H1 (cell line): ENCODE results near the gene DDA1. TPM values are rescaled to one million over a fixed set of nuclear protein-coding genes. Genes with fewer than 3 reads are reported as not detected.

ENCODE experiments used
- CTCF ChIA-PET: fragments of 300-600 bp; sonication (Branson Sonifier 250); formaldehyde crosslinking; loops from one replicate; lab custom pipeline; 2021; ENCODE audit not compliant: partially characterized antibody; lab: Charles Lee
- POLR2A ChIA-PET: fragments of 300-600 bp; sonication (Branson Sonifier 250); formaldehyde crosslinking; loops from one replicate; lab custom pipeline; 2021; ENCODE audit warnings: inconsistent platforms; ENCODE audit not compliant: partially characterized antibody; lab: Charles Lee
- DNase-seq, 2 experiments: peaks; one replicate each; pipeline versions ENCODE4 v3.0.0 to v3.0.0-alpha.2; 2010 to 2022; ENCODE audit warnings: low spot score in 2 of 2, low read depth in 1 of 2, mixed read lengths in 1 of 2
- FAIRE-seq: peaks from 2 replicates; lab custom pipeline; 2011; peaks lifted over from hg19 to GRCh38; lab: Jason Lieb, UNC
- H2AFZ ChIP-seq: 2 replicates; pipeline ENCODE4 v1.8.1; 2012; ENCODE audit warnings: low read length, inconsistent platforms
- H2AK5ac ChIP-seq: 2 replicates; pipeline ENCODE4 v1.6.1; 2013; ENCODE audit warnings: low read depth, low read length
- H2BK120ac ChIP-seq: replicated peaks from 2 replicates; pipeline ENCODE3; 2013; ENCODE audit warnings: low read depth, low read length, inconsistent platforms
- H2BK12ac ChIP-seq: 2 replicates; pipeline ENCODE4 v1.6.1; 2013; ENCODE audit warnings: low read depth, low read length
- H2BK15ac ChIP-seq: 2 replicates; pipeline ENCODE4 v1.6.1; 2013; ENCODE audit warnings: low read length
- H2BK20ac ChIP-seq: 2 replicates; pipeline ENCODE4 v1.6.1; 2013; ENCODE audit warnings: low read length
- H2BK5ac ChIP-seq: 2 replicates; pipeline ENCODE4 v1.6.1; 2013; ENCODE audit warnings: low read depth, low read length
- H3K14ac ChIP-seq: 2 replicates; pipeline ENCODE4 v1.6.1; 2013; ENCODE audit warnings: inconsistent platforms; ENCODE audit not compliant: insufficient read length
- H3K18ac ChIP-seq: 2 replicates; pipeline ENCODE4 v1.6.1; 2013; ENCODE audit warnings: low read length; ENCODE audit errors: extremely low read depth
- H3K23ac ChIP-seq: 2 replicates; pipeline ENCODE4 v1.6.1; 2013; ENCODE audit warnings: inconsistent platforms; ENCODE audit not compliant: insufficient read length
- H3K23me2 ChIP-seq: 2 replicates; pipeline ENCODE4 v1.6.1; 2013; ENCODE audit warnings: low read depth, low read length
- H3K27ac ChIP-seq: 2 replicates; pipeline ENCODE4 v1.6.1; 2011; ENCODE audit warnings: low read depth, low read length, inconsistent platforms
- H3K27me3 ChIP-seq, 4 experiments: replicated peaks in 1 of 4; 1 replicate in 1 of 4; 2 replicates in 3 of 4; pipeline versions ENCODE4 v1.6.1 to v1.8.1; 2011 to 2013; ENCODE audit warnings: low read length in 3 of 4, mild to moderate bottlenecking in 3 of 4, inconsistent platforms in 2 of 4, mixed read lengths in 2 of 4, moderate library complexity in 1 of 4; ENCODE audit not compliant: control insufficient read depth in 3 of 4, insufficient read depth in 3 of 4; ENCODE audit errors: extremely low read depth in 1 of 4
- H3K36me3 ChIP-seq, 4 experiments: 2 replicates each; pipeline versions ENCODE4 v1.6.1 to v1.8.1; 2011 to 2013; ENCODE audit warnings: mild to moderate bottlenecking in 4 of 4, low read length in 3 of 4, moderate library complexity in 2 of 4, control low read depth in 1 of 4, inconsistent platforms in 1 of 4; ENCODE audit not compliant: insufficient read depth in 4 of 4, control insufficient read depth in 2 of 4
- H3K4ac ChIP-seq: replicated peaks from 2 replicates; pipeline ENCODE3; 2013; ENCODE audit warnings: low read length, low read depth, mixed read lengths, inconsistent platforms; ENCODE audit not compliant: insufficient read length
- H3K4me1 ChIP-seq, 4 experiments: replicated peaks in 1 of 4; 1 replicate in 1 of 4; 2 replicates in 3 of 4; pipeline versions ENCODE4 v1.6.1 to v1.8.1; 2011 to 2013; ENCODE audit warnings: low read length in 3 of 4, inconsistent platforms in 2 of 4, mixed read lengths in 1 of 4; ENCODE audit not compliant: insufficient read depth in 4 of 4, control insufficient read depth in 3 of 4
- H3K4me2 ChIP-seq, 2 experiments: 2 replicates each; pipeline versions ENCODE4 v1.6.1 to v1.8.1; 2011 to 2013; ENCODE audit warnings: low read depth in 2 of 2, low read length in 2 of 2, control low read depth in 1 of 2, inconsistent platforms in 1 of 2, mild to moderate bottlenecking in 1 of 2; ENCODE audit not compliant: insufficient read depth in 1 of 2
- H3K4me3 ChIP-seq, 4 experiments: fragments of 200-600, 300-600 bp in 1 of 4; sonication (generic), shearing (Covaris generic), sonication (Bioruptor Twin) in 1 of 4; 2 replicates each; pipeline versions ENCODE4 v1.5.1 to v1.8.1; 2011 to 2016; ENCODE audit warnings: low read length in 4 of 4, low read depth in 3 of 4, control low read depth in 2 of 4, inconsistent platforms in 2 of 4, mild to moderate bottlenecking in 2 of 4, mixed read lengths in 1 of 4, moderate library complexity in 1 of 4; ENCODE audit not compliant: insufficient read depth in 2 of 4; ENCODE audit errors: extremely low read depth in 1 of 4
- H3K56ac ChIP-seq: replicated peaks from 2 replicates; pipeline ENCODE3; 2013; ENCODE audit warnings: low read depth, mild to moderate bottlenecking, mixed read lengths, low read length, inconsistent platforms; ENCODE audit not compliant: insufficient read length
- H3K79me1 ChIP-seq: 2 replicates; pipeline ENCODE4 v1.6.1; 2013; ENCODE audit warnings: low read depth, low read length, control low read depth
- H3K79me2 ChIP-seq, 2 experiments: 2 replicates each; pipeline versions ENCODE4 v1.6.1 to v1.8.1; 2012 to 2013; ENCODE audit warnings: low read length in 2 of 2, mild to moderate bottlenecking in 2 of 2, inconsistent platforms in 1 of 2; ENCODE audit not compliant: insufficient read depth in 2 of 2, control insufficient read depth in 1 of 2
- H3K9ac ChIP-seq, 4 experiments: replicated peaks in 1 of 4; 1 replicate in 1 of 4; 2 replicates in 3 of 4; pipeline versions ENCODE4 v1.6.1 to v1.8.1; 2011 to 2013; ENCODE audit warnings: low read depth in 3 of 4, low read length in 3 of 4, control low read depth in 2 of 4, mild to moderate bottlenecking in 2 of 4, moderate library complexity in 2 of 4, inconsistent platforms in 1 of 4; ENCODE audit errors: extremely low read depth in 1 of 4
- H3K9me3 ChIP-seq, 2 experiments: 2 replicates each; pipeline versions ENCODE4 v1.6.1 to v1.8.1; 2012 to 2013; ENCODE audit warnings: mild to moderate bottlenecking in 2 of 2, moderate library complexity in 2 of 2, control low read depth in 1 of 2, inconsistent platforms in 1 of 2, low read depth in 1 of 2, low read length in 1 of 2, mixed read lengths in 1 of 2; ENCODE audit not compliant: insufficient read depth in 2 of 2
- H4K20me1 ChIP-seq, 2 experiments: replicated peaks in 1 of 2; 2 replicates each; pipeline versions ENCODE3 to v1.8.1; 2011 to 2013; ENCODE audit warnings: inconsistent platforms in 2 of 2, low read length in 2 of 2, mild to moderate bottlenecking in 1 of 2; ENCODE audit not compliant: insufficient read depth in 2 of 2, control insufficient read depth in 1 of 2
- H4K5ac ChIP-seq: 2 replicates; pipeline ENCODE4 v1.6.1; 2013; ENCODE audit warnings: low read length, low read depth, mixed read lengths, inconsistent platforms; ENCODE audit not compliant: insufficient read length
- H4K8ac ChIP-seq: 2 replicates; pipeline ENCODE4 v1.8.0; 2013; ENCODE audit warnings: mild to moderate bottlenecking, moderate library complexity, low read length, inconsistent platforms; ENCODE audit not compliant: insufficient read depth; ENCODE audit errors: extremely low read depth
- H4K91ac ChIP-seq: replicated peaks from 2 replicates; pipeline ENCODE3; 2013; ENCODE audit warnings: low read length, mixed read lengths, inconsistent platforms; ENCODE audit not compliant: insufficient read length
- CHD1 ChIP-seq: IDR thresholded peaks from 2 replicates; pipeline ENCODE4 v1.6.1; 2012; ENCODE audit warnings: low read depth, low read length, improper control_type of control experiment
- GABPA ChIP-seq: IDR thresholded peaks from 2 replicates; pipeline ENCODE4 v1.6.1; 2011; ENCODE audit warnings: mild to moderate bottlenecking, low read length, moderate library complexity, borderline replicate concordance; ENCODE audit not compliant: insufficient read depth
- KDM5A ChIP-seq: fragments of 200-600 bp; IDR thresholded peaks from 2 replicates; pipeline ENCODE4 v1.7.1; 2012; ENCODE audit warnings: mild to moderate bottlenecking, low read length, inconsistent platforms, mixed read lengths
- RFX5 ChIP-seq: IDR thresholded peaks from 2 replicates; pipeline ENCODE4 v1.6.1; 2011; ENCODE audit warnings: low read depth, low read length, improper control_type of control experiment, borderline replicate concordance
- SRF ChIP-seq: IDR thresholded peaks from 2 replicates; pipeline ENCODE4 v1.6.1; 2011; ENCODE audit warnings: mild to moderate bottlenecking, low read depth, low read length, moderate library complexity
- TBP ChIP-seq: IDR thresholded peaks from 2 replicates; pipeline ENCODE4 v1.6.1; 2011; ENCODE audit warnings: low read depth, low read length, improper control_type of control experiment
- TEAD4 ChIP-seq: IDR thresholded peaks from 2 replicates; pipeline ENCODE4 v1.6.1; 2012; ENCODE audit warnings: low read depth, low read length, inconsistent platforms, mixed read lengths
- WGBS, 2 experiments: shearing (Covaris generic) in 1 of 2; methylation state at CpG; one replicate each; pipeline versions ENCODE4 v1.1.6 to v1.1.7; 2013 to 2015; ENCODE audit warnings: low lambda C conversion rate in 2 of 2, mixed read lengths in 2 of 2, inconsistent platforms in 1 of 2, low coverage in 1 of 2, missing lambda C conversion rate in 1 of 2; ENCODE audit not compliant: insufficient replicate concordance in 2 of 2, insufficient coverage in 1 of 2, insufficient read length in 1 of 2; ENCODE audit errors: extremely low coverage in 1 of 2, missing lambda C conversion rate in 1 of 2; 5-methylcytosine and 5-hydroxymethylcytosine counted together
- polyA plus RNA-seq, 7 experiments: library from polyadenylated mRNA; depleted of rRNA in 3 of 7; stranded (reverse) in 5 of 7; unstranded in 2 of 7; fragments of >200 nt in 5 of 7; fragments of 200-250 nt in 2 of 7; gene quantifications; 1 replicate in 5 of 7; 2 replicates in 1 of 7; 4 replicates in 1 of 7; pipeline versions ENCODE4 v1.2.1 to v1.2.3, GENCODE V29; 2011 to 2013; ENCODE audit warnings: missing spikeins in 2 of 7, mixed read lengths in 2 of 7
- total RNA-seq: library from RNA; stranded (reverse); fragmentation: NEBNext Ultra II Directional; extraction: Animal tissue kit (Norgen Biotek cat#: 25700); gene quantifications from 2 replicates; pipeline ENCODE4 v1.2.1, GENCODE V29; 2021
- TF ChIP-seq, protein P1 (sequence below): IDR thresholded peaks from 2 replicates; pipeline ENCODE4 v1.6.1; 2011; ENCODE audit warnings: low read depth, mild to moderate bottlenecking, low read length; ENCODE audit not compliant: insufficient read depth
- TF ChIP-seq, protein P2 (sequence below): IDR thresholded peaks from 2 replicates; pipeline ENCODE4 v1.6.1; 2012; ENCODE audit warnings: inconsistent platforms

Gene DDA1
- total and polyA plus RNA-seq, 2 of the 8 experiments (the other 6 are each of a cell fraction or from before 2014, with no cell fraction given): 29.2 to 34.5 TPM

DNA sequence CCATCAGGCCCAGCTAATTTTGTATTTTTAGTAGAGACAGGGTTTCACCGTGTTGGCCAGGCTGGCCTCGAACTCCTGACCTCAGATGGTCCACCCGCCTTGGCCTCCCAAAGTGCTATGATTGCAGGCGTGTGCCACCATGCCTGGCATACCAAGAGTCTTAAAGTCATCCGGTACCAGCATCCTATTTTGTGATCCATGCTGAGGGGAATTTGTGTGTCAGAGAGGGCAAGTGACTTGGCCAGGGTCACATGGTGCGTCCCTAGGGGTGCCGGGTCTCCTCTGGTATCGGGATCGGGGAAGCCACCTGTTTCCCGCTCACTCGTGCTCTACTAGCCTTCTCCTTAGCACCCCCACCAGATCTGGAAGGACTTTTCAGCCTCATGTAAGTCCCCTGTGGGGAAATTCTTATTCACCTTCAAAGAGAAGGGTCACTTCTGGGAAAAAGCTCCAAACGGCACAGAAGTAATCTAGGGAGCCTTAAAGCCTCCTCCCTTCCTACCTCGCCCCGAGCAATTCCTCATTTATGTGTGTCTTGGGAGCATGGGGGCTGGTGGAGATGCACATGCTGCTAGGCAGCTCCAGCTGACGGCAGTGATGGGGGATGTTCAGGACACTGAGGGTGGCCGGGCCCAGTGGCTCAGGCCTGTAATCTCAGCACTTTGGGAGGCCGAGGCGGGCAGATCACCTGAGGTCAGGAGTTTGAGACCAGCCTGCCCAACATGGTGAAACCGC lies 33.8 kb upstream of the DDA1 start:
- 89% methylated on average over 19 of the region's 19 CpGs; no CpG with 5 or more reads in 1 of the 2 experiments for WGBS, 2 experiments
- CTCF ChIA-PET: interaction anchor here (1.3 kb wide), 1 partner anchor 11 kb away, joined by 3 read pairs; the partner anchor contains the start of gene USHBP1

More for the DNA sequence above, 33.8 kb upstream of the DDA1 start:
- no peak overlapping the region for H3K18ac ChIP-seq
- no peak overlapping the region for H2BK15ac ChIP-seq
- H3K27ac ChIP-seq: no peak overlapping the region
- DNase-seq (no peak), FAIRE-seq (no peak)
- H3K4ac ChIP-seq: no peak overlapping the region
- no peaks in the 10 kb centered on the region for H3K79me1 ChIP-seq
- H3K36me3 ChIP-seq: peaks cover 8 to 39% (median 26%) of the 10 kb centered on the region in 4 experiments; a peak in 6 of 8 replicates
- no peak overlapping the region for H3K4me3 ChIP-seq
- H3K9me3 ChIP-seq: no peaks in the 10 kb centered on the region
- peaks cover 0 to 2% of the 10 kb centered on the region in 2 experiments for H4K20me1 ChIP-seq
- no peak overlapping the region for H2BK12ac ChIP-seq
- H3K23me2 ChIP-seq: no peaks in the 10 kb centered on the region
- no peak overlapping the region for H3K4me2 ChIP-seq
- no peak overlapping the region for H4K91ac ChIP-seq
- no peaks in the 10 kb centered on the region for H3K79me2 ChIP-seq
- no peak overlapping the region for H4K5ac ChIP-seq
- no peak overlapping the region for H4K8ac ChIP-seq
- no peak overlapping the region for H2BK5ac ChIP-seq
- POLR2A ChIA-PET: interaction anchor here (9.0 kb wide), 1 partner anchor 12 kb away, joined by 113 read pairs; the partner anchor contains the start of genes BABAM1 and USHBP1
- no peak overlapping the region for H2AFZ ChIP-seq
- H2BK20ac ChIP-seq: no peak overlapping the region
- no peak overlapping the region for H3K56ac ChIP-seq
- no peak overlapping the region for H3K14ac ChIP-seq
- H3K9ac ChIP-seq: no peak overlapping the region
- H3K23ac ChIP-seq: no peak overlapping the region
- no peaks in the 10 kb centered on the region for H3K4me1 ChIP-seq
- no peak overlapping the region for H2BK120ac ChIP-seq
- TF ChIP-seq RFX5 (no peak), CHD1 (no peak), TBP (no peak), SRF (no peak), GABPA (no peak), TEAD4 (no peak), KDM5A (no peak)
- TF ChIP-seq, protein P1, sequence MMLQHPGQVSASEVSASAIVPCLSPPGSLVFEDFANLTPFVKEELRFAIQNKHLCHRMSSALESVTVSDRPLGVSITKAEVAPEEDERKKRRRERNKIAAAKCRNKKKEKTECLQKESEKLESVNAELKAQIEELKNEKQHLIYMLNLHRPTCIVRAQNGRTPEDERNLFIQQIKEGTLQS: no peak
- TF ChIP-seq, protein P2, sequence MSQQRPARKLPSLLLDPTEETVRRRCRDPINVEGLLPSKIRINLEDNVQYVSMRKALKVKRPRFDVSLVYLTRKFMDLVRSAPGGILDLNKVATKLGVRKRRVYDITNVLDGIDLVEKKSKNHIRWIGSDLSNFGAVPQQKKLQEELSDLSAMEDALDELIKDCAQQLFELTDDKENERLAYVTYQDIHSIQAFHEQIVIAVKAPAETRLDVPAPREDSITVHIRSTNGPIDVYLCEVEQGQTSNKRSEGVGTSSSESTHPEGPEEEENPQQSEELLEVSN: no peak
- TF ChIP-seq, all 59 proteins: peak for 0
- Histone ChIP-seq H3K27me3 (no peaks in the 10 kb centered on the region), H2AK5ac (no peak overlapping the region)
